Upper lobe of right lung (tissue), 1 donor: Measurements from ENCODE around the gene ARHGEF26. TPM values are rescaled to one million over a fixed set of nuclear protein-coding genes. Genes with fewer than 3 reads are reported as not detected.

Source experiments
- ATAC-seq: fragments of 200-7000 bp; cut with Tn5 transposase; one replicate; pipeline ENCODE4 v1.9.1; 2020; ENCODE audit warnings: mild to moderate bottlenecking, moderate library complexity
- DNase-seq: peaks from one replicate; pipeline ENCODE4 v3.0.0-alpha.2; 2020
- H3K27ac ChIP-seq: fragments of 200-600 bp; one replicate; pipeline ENCODE4 v1.8.0; 2022
- H3K27me3 ChIP-seq: fragments of 200-600 bp; one replicate; pipeline ENCODE4 v1.8.0; 2022; ENCODE audit warnings: mild to moderate bottlenecking
- H3K36me3 ChIP-seq: fragments of 200-600 bp; one replicate; pipeline ENCODE4 v1.8.0; 2022
- H3K4me1 ChIP-seq: fragments of 200-600 bp; one replicate; pipeline ENCODE4 v1.8.0; 2022
- H3K4me3 ChIP-seq: fragments of 200-600 bp; one replicate; pipeline ENCODE4 v1.8.0; 2022; ENCODE audit warnings: mild to moderate bottlenecking
- H3K9me3 ChIP-seq: fragments of 200-600 bp; one replicate; pipeline ENCODE4 v1.8.0; 2022
- intact Hi-C: fragments of 100-400 bp; cut with DNase I; formaldehyde crosslinking; loops from one replicate; pipeline ENCODE4 v1.11.0; 2022
- total RNA-seq: library from RNA; stranded (reverse); fragmentation: NEBNext Ultra II Directional; extraction: Animal tissue kit (Norgen Biotek cat#: 25700); gene quantifications from one replicate; pipeline ENCODE4 v1.2.1, GENCODE V29; 2021
- TF ChIP-seq, protein P1 (sequence below): fragments of 200-600 bp; IDR thresholded peaks from one replicate; pipeline ENCODE4 v1.8.0; 2022; ENCODE audit warnings: antibody characterized with exemption
- donor health status: DM: no; HTN: yes; CAD: no; lungs with severe emphysema.

Gene ARHGEF26
- total RNA-seq, 1 donor from 2014 or later = 58.8 TPM

DNA sequence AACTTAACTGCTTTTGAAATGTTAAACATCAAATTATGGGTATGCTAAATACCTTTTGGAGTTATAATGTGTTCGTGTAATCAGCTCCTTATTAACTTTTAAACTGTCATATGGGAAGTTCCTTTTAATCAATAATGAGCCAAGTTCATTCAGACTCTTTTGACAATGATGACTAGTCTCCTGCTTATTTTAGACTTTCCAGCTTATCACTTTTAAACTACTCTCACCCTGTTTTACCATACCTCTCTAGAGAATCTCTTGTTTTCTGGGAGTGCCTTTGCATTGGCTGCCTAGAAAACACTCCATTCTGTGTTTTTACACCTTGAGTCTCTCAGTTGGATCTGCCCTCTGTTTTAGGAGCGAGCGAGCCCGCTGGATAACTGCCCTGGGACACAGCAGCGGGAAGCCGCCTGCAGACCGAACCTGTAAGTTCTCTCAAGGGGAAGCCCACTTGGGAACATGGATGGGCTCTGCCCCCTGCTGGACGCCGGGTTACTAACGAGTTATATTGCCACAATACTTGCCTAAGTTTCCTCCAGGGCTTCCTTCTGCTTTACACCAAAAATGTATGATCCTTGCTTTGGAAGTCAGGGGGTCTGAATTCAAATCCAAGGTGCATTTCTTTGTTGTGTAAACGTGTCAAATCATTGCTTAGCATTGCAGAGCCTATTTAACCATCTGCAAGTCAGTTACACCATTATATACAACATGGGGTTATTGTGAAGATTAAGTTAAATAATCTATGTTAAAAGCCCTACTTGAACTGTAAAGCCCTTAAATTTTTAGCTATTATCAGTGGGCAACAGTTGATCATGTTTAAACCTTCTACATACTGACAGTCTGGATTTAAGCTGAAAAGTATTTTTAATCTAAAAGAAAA, 131.8 kb downstream of the ARHGEF26 start:
- peaks cover 37% of the 10 kb centered on the region for H3K36me3 ChIP-seq
- peak; percentile 98 for ATAC-seq
- H3K9me3 ChIP-seq = no peaks in the 10 kb centered on the region
- no peak overlapping the region for H3K4me3 ChIP-seq
- H3K4me1 ChIP-seq = no peaks in the 10 kb centered on the region
- H3K27me3 ChIP-seq = no peaks in the 10 kb centered on the region
- H3K27ac ChIP-seq = no peak overlapping the region
- DNase-seq = peak; percentile 93
- TF ChIP-seq, protein P1, sequence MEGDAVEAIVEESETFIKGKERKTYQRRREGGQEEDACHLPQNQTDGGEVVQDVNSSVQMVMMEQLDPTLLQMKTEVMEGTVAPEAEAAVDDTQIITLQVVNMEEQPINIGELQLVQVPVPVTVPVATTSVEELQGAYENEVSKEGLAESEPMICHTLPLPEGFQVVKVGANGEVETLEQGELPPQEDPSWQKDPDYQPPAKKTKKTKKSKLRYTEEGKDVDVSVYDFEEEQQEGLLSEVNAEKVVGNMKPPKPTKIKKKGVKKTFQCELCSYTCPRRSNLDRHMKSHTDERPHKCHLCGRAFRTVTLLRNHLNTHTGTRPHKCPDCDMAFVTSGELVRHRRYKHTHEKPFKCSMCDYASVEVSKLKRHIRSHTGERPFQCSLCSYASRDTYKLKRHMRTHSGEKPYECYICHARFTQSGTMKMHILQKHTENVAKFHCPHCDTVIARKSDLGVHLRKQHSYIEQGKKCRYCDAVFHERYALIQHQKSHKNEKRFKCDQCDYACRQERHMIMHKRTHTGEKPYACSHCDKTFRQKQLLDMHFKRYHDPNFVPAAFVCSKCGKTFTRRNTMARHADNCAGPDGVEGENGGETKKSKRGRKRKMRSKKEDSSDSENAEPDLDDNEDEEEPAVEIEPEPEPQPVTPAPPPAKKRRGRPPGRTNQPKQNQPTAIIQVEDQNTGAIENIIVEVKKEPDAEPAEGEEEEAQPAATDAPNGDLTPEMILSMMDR = peak; percentile 88
- intact Hi-C loops = no loop called here

DNA sequence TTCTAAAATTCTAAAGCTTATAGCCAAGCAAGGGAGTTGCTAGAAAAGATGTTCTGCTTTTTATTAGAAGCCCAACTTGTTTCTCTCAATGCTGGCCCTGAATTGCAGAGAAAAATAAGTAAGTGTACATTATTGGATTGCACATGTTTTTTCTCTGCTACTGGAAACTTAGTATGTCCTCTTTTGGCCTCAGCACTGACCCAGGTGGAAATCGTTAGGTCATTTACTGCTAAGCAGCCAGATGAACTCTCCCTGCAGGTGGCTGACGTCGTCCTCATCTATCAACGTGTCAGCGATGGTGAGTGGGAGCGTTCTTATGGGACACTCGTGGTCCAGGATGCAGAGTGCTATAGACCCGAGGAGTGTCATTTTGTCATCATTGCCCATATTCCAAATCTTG, 133.3 kb downstream of the ARHGEF26 start:
- no peak overlapping the region for H3K4me3 ChIP-seq
- DNase-seq (no peak), ATAC-seq (no peak)
- H3K9me3 ChIP-seq = no peaks in the 10 kb centered on the region
- intact Hi-C loops = no loop called here
- no peaks in the 10 kb centered on the region for H3K4me1 ChIP-seq
- H3K27ac ChIP-seq = no peak overlapping the region
- H3K36me3 ChIP-seq = peaks cover 51% of the 10 kb centered on the region
- H3K27me3 ChIP-seq = no peaks in the 10 kb centered on the region
- TF ChIP-seq, protein P1 = no peak

DNA sequence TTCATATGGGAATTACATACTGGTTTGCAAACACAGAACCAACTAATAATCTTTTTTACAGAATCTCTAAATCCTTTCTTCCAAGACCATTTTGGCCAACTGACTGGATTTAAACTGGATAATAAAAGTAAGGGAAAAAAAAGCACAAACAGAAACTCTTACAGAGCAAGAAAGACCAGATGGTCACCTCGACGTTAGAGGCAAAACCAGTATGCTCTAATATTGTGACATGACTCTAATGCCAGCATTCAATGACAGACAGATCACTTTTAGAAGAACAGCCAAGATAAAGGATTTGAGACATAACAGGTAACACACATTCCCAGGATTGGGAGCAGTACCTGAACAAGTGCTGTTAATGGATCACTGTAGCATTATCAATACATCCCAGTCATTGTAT, 152.2 kb downstream of the ARHGEF26 start:
- Histone ChIP-seq H3K36me3 (peaks cover 64% of the 10 kb centered on the region), H3K4me1 (peaks cover 12% of the 10 kb centered on the region), H3K9me3 (no peaks in the 10 kb centered on the region), H3K27me3 (no peaks in the 10 kb centered on the region), H3K27ac (no peak overlapping the region), H3K4me3 (no peak overlapping the region)
- intact Hi-C loops = no loop called here
- TF ChIP-seq, protein P1 = no peak
- no peak for DNase-seq
- ATAC-seq = no peak

- intact Hi-C loops = no loop called here
- H3K36me3 ChIP-seq = peaks cover 74% of the 10 kb centered on the region
- H3K4me1 ChIP-seq = peaks cover 12% of the 10 kb centered on the region
- no peak for DNase-seq
- no peaks in the 10 kb centered on the region for H3K9me3 ChIP-seq
- H3K27ac ChIP-seq = no peak overlapping the region
- no peak overlapping the region for H3K4me3 ChIP-seq
- TF ChIP-seq, protein P1 = no peak
- H3K27me3 ChIP-seq = no peaks in the 10 kb centered on the region
- no peak for ATAC-seq
Measured at GRCh38 chr3:154274348-154274747, 153.2 kb downstream of the ARHGEF26 start.

DNA sequence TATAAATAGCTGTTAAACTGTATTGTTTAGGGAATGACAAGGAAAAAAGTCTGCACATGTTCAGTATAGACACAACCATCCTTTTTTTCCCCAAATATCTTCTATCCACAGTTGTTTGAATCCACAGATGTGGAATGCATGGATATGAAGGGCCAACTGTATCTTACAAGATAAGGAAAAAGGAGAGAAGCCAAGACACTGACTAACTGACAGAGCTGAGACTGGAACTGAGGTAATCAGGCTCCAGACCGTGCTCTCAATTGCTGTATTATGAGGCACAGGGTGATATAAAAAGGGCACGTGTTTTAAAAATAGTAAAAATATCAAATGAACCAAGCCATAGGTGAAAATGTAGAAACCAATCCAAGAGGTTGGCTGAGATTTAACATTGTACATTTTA, 154.1 kb downstream of the ARHGEF26 start:
- H3K9me3 ChIP-seq = no peaks in the 10 kb centered on the region
- no peak overlapping the region for H3K27ac ChIP-seq
- peaks cover 83% of the 10 kb centered on the region for H3K36me3 ChIP-seq
- intact Hi-C loops = no loop called here
- ATAC-seq (no peak), DNase-seq (no peak)
- H3K27me3 ChIP-seq = no peaks in the 10 kb centered on the region
- TF ChIP-seq, protein P1 = no peak
- no peak overlapping the region for H3K4me3 ChIP-seq
- peaks cover 12% of the 10 kb centered on the region for H3K4me1 ChIP-seq
